Measurements from ENCODE around the gene SPO11.

DNA sequence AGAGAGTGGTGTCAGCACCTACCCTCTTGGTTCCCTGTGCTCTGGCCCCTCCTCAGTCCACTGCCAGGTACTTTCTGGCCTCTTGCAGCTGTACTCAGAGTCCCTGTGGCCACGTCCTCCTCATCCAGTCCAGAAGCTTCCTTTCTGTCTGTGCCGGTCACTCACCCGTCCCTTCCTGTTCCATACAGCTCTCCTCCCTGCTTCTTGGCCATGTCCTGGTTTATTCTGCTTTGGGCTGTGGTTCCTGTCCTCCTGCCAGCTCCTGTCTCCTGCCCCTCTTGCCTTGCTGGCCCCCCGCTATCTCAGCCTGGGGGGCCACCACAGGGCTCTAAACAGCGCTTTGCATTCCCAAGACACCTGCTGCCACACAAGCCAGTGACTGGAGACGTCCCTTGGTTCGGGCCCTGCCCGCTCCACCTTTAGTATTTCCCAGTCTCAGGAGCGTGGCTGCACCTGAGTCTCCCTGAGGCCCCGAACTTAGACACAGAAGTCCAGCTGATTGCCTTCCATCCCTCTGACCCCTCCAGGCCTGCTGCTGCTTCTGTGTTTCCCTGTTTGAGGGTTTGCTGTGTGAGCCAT, 46.1 kb downstream of the SPO11 start:
- TF ChIP-seq, protein P1, sequence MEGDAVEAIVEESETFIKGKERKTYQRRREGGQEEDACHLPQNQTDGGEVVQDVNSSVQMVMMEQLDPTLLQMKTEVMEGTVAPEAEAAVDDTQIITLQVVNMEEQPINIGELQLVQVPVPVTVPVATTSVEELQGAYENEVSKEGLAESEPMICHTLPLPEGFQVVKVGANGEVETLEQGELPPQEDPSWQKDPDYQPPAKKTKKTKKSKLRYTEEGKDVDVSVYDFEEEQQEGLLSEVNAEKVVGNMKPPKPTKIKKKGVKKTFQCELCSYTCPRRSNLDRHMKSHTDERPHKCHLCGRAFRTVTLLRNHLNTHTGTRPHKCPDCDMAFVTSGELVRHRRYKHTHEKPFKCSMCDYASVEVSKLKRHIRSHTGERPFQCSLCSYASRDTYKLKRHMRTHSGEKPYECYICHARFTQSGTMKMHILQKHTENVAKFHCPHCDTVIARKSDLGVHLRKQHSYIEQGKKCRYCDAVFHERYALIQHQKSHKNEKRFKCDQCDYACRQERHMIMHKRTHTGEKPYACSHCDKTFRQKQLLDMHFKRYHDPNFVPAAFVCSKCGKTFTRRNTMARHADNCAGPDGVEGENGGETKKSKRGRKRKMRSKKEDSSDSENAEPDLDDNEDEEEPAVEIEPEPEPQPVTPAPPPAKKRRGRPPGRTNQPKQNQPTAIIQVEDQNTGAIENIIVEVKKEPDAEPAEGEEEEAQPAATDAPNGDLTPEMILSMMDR (IDR thresholded peaks at IDR 0.05) = no peak
- no peak for TF ChIP-seq POLR2A (IDR thresholded peaks at IDR 0.05)
